ENCODE data around the gene CFAP221.

Gene CFAP221

GRCh38 chr2:119702918-119703401, 158.7 kb downstream of the CFAP221 start:
- TF ChIP-seq SIN3A (IDR thresholded peaks at IDR 0.05; ENCODE audit: borderline replicate concordance, insufficient read depth, low read length) (no peak), FOXP2 (optimal IDR thresholded peaks at IDR 0.05; ENCODE audit: borderline replicate concordance, extremely low read depth, extremely low read length, insufficient read depth) (no peak), POLR2AphosphoS5 (IDR thresholded peaks at IDR 0.05; ENCODE audit: low read depth, low read length) (no peak), REST (IDR thresholded peaks at IDR 0.05; ENCODE audit: insufficient read depth in 1 of 2, low read depth in 2 of 2, low read length in 2 of 2) (no peak), TAF1 (IDR thresholded peaks at IDR 0.05; ENCODE audit: borderline replicate concordance, insufficient read depth, low read length) (no peak)

DNA sequence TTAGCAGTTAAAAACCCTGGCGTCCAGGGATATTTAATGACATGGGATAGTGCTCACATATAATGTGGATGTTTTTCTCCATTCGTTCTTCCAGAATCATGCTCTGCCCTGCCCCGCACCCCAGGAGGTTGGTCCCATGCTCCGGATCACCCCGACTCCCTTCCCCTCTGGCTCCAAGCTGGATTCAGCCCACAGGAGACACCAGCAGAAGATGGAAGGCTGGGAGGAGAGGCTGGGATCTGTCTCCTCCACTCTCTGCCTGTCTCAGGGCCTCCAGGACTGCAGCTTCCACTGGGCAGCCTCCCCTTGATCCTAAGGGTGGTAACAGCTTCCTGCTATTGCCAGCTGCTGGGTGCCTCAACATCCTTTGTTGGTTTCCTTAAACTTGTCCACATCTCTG, 159.3 kb downstream of the CFAP221 start:
- TF ChIP-seq FOXP2 (optimal IDR thresholded peaks at IDR 0.05; ENCODE audit: borderline replicate concordance, extremely low read depth, extremely low read length, insufficient read depth) = no peak
- TF ChIP-seq SIN3A (IDR thresholded peaks at IDR 0.05; ENCODE audit: borderline replicate concordance, insufficient read depth, low read length) = no peak
- no peak for TF ChIP-seq REST (IDR thresholded peaks at IDR 0.05; ENCODE audit: insufficient read depth in 1 of 2, low read depth in 2 of 2, low read length in 2 of 2)
- TF ChIP-seq POLR2AphosphoS5 (IDR thresholded peaks at IDR 0.05; ENCODE audit: low read depth, low read length) = no peak
- TF ChIP-seq TAF1 (IDR thresholded peaks at IDR 0.05; ENCODE audit: borderline replicate concordance, insufficient read depth, low read length) = no peak

- TF ChIP-seq POLR2AphosphoS5 (IDR thresholded peaks at IDR 0.05; ENCODE audit: low read depth, low read length) = no peak
- no peak for TF ChIP-seq FOXP2 (optimal IDR thresholded peaks at IDR 0.05; ENCODE audit: borderline replicate concordance, extremely low read depth, extremely low read length, insufficient read depth)
- TF ChIP-seq TAF1 (IDR thresholded peaks at IDR 0.05; ENCODE audit: borderline replicate concordance, insufficient read depth, low read length) = no peak
- TF ChIP-seq SIN3A (IDR thresholded peaks at IDR 0.05; ENCODE audit: borderline replicate concordance, insufficient read depth, low read length) = no peak
- TF ChIP-seq REST (IDR thresholded peaks at IDR 0.05; ENCODE audit: insufficient read depth in 1 of 2, low read depth in 2 of 2, low read length in 2 of 2) = no peak
Observed at GRCh38 chr2:119704670-119705120, 160.4 kb downstream of the CFAP221 start.

- TF ChIP-seq FOXP2 (optimal IDR thresholded peaks at IDR 0.05; ENCODE audit: borderline replicate concordance, extremely low read depth, extremely low read length, insufficient read depth) (no peak), REST (IDR thresholded peaks at IDR 0.05; ENCODE audit: insufficient read depth in 1 of 2, low read depth in 2 of 2, low read length in 2 of 2) (no peak), TAF1 (IDR thresholded peaks at IDR 0.05; ENCODE audit: borderline replicate concordance, insufficient read depth, low read length) (no peak), SIN3A (IDR thresholded peaks at IDR 0.05; ENCODE audit: borderline replicate concordance, insufficient read depth, low read length) (no peak), POLR2AphosphoS5 (IDR thresholded peaks at IDR 0.05; ENCODE audit: low read depth, low read length) (no peak)
Observed at GRCh38 chr2:119706221-119706620, 162.0 kb downstream of the CFAP221 start.

Data from PFSK-1 (cell line).